HT-29 (cell line): ENCODE measurements around the gene ZNF735. TPM values are rescaled to one million over a fixed set of nuclear protein-coding genes. Genes with fewer than 3 reads are reported as not detected.

ENCODE experiments used
- total RNA-seq: library from RNA; depleted of rRNA; stranded (reverse); fragments of >200 nt; shearing (Covaris generic); gene quantifications from 2 replicates; pipeline ENCODE4 v1.2.3, GENCODE V29; 2014; rRNA removed

ZNF735 gene
- total RNA-seq, 1 experiment from 2014 or later, result not detected

Other genes with a start within 250 kb of the ZNF735 start
- gene ZNF722, start 208.4 kb upstream of the ZNF735 start, total RNA-seq, result not detected in 2 replicates
- gene ZNF727, start 161.8 kb upstream of the ZNF735 start, total RNA-seq, result not detected in 2 replicates
- gene ZNF679, start 21.3 kb downstream of the ZNF735 start, total RNA-seq, result not detected in 2 replicates
- 0.46 and 1.4 TPM in 2 replicates for gene ZNF736, start 106.8 kb downstream of the ZNF735 start, total RNA-seq